Measurements from ENCODE around the gene P4HA2. TPM values are rescaled to one million over a fixed set of nuclear protein-coding genes. Genes with fewer than 3 reads are reported as not detected.

The P4HA2 gene
- total RNA-seq, 1 donor from 2014 or later = 79.0 TPM

GRCh38 chr5:132184588-132184987 is 43.1 kb downstream of the P4HA2 start:
- no peak for DNase-seq
- no peaks in the 10 kb centered on the region for H3K9me3 ChIP-seq
- intact Hi-C loops (cut with DNase I) = no loop called here
- H3K36me3 ChIP-seq = no peaks in the 10 kb centered on the region
- ATAC-seq = no peak
- H3K4me1 ChIP-seq = no peaks in the 10 kb centered on the region
- TF ChIP-seq CTCF (IDR thresholded peaks at IDR 0.05) = no peak
- H3K4me3 ChIP-seq = no peak overlapping the region
- H3K27ac ChIP-seq = no peak overlapping the region
- H3K27me3 ChIP-seq = no peaks in the 10 kb centered on the region

- Histone ChIP-seq H3K36me3 (no peaks in the 10 kb centered on the region), H3K9me3 (no peaks in the 10 kb centered on the region), H3K27me3 (no peaks in the 10 kb centered on the region), H3K4me1 (no peaks in the 10 kb centered on the region), H3K4me3 (no peak overlapping the region), H3K27ac (no peak overlapping the region)
- TF ChIP-seq CTCF (IDR thresholded peaks at IDR 0.05) = no peak
- ATAC-seq (no peak), DNase-seq (no peak)
- intact Hi-C loops (cut with DNase I) = no loop called here
Measured at GRCh38 chr5:132183723-132184122, 43.9 kb downstream of the P4HA2 start.

- TF ChIP-seq CTCF (IDR thresholded peaks at IDR 0.05) = no peak
- DNase-seq = no peak
- Histone ChIP-seq H3K27me3 (no peaks in the 10 kb centered on the region), H3K9me3 (no peaks in the 10 kb centered on the region), H3K27ac (no peak overlapping the region), H3K36me3 (no peaks in the 10 kb centered on the region), H3K4me3 (no peak overlapping the region), H3K4me1 (no peaks in the 10 kb centered on the region)
- ATAC-seq = no peak
- intact Hi-C loops (cut with DNase I) = no loop called here
Measured at GRCh38 chr5:132182359-132183040, 45.2 kb downstream of the P4HA2 start.

GRCh38 chr5:132181011-132181629 is 46.5 kb downstream of the P4HA2 start:
- H3K4me3 ChIP-seq = no peak overlapping the region
- H3K36me3 ChIP-seq = no peaks in the 10 kb centered on the region
- no peaks in the 10 kb centered on the region for H3K27me3 ChIP-seq
- H3K4me1 ChIP-seq = no peaks in the 10 kb centered on the region
- DNase-seq (no peak), ATAC-seq (peak; percentile 30)
- intact Hi-C loops (cut with DNase I) = no loop called here
- TF ChIP-seq CTCF (IDR thresholded peaks at IDR 0.05) = no peak
- H3K27ac ChIP-seq = no peak overlapping the region
- H3K9me3 ChIP-seq = no peaks in the 10 kb centered on the region

GRCh38 chr5:132180134-132180745 is 47.4 kb downstream of the P4HA2 start:
- peak; percentile 78 for TF ChIP-seq CTCF (IDR thresholded peaks at IDR 0.05)
- ATAC-seq = peak; percentile 81
- Histone ChIP-seq H3K4me3 (no peak overlapping the region), H3K27me3 (no peaks in the 10 kb centered on the region), H3K27ac (no peak overlapping the region), H3K36me3 (no peaks in the 10 kb centered on the region), H3K4me1 (no peaks in the 10 kb centered on the region), H3K9me3 (no peaks in the 10 kb centered on the region)
- no peak for DNase-seq
- intact Hi-C loops (cut with DNase I) = no loop called here

Measured in upper lobe of right lung (tissue), 1 donor.